GM12874 (cell line): ENCODE measurements around the gene CDC37.

ENCODE experiments used
- CTCF ChIP-seq: IDR thresholded peaks from 2 replicates; pipeline ENCODE4 v1.5.1; 2011; ENCODE audit warnings: low read depth, mild to moderate bottlenecking, control low read depth, low read length, moderate library complexity; ENCODE audit not compliant: insufficient read depth

Gene CDC37

GRCh38 chr19:10352764-10353671 lies 50.3 kb downstream of the CDC37 start:
- no peak for TF ChIP-seq CTCF

- no peak for TF ChIP-seq CTCF
Observed at GRCh38 chr19:10346509-10346908, 56.8 kb downstream of the CDC37 start.

- no peak for TF ChIP-seq CTCF
Observed at GRCh38 chr19:10344780-10345179, 58.6 kb downstream of the CDC37 start.

- TF ChIP-seq CTCF, result no peak
Observed at GRCh38 chr19:10343495-10343894, 59.8 kb downstream of the CDC37 start.
